HG03280 (cell line): Measurements from ENCODE around the gene ZFYVE9.
"Not testable (repeated sequence)": the region's sequence is repeated elsewhere in the genome, so short reads cannot be mapped to it uniquely, and the experiment has no call there.

Experiments
- ATAC-seq: cut with Tn5 transposase; IDR thresholded peaks from one replicate; pipeline ENCODE4 v1.9.1; 2021; ENCODE audit warnings: mild to moderate bottlenecking, moderate library complexity; ENCODE audit not compliant: unreplicated experiment

Gene ZFYVE9

GRCh38 chr1:52365071-52365745 is 223.3 kb downstream of the ZFYVE9 start:
- ATAC-seq = no peak

DNA sequence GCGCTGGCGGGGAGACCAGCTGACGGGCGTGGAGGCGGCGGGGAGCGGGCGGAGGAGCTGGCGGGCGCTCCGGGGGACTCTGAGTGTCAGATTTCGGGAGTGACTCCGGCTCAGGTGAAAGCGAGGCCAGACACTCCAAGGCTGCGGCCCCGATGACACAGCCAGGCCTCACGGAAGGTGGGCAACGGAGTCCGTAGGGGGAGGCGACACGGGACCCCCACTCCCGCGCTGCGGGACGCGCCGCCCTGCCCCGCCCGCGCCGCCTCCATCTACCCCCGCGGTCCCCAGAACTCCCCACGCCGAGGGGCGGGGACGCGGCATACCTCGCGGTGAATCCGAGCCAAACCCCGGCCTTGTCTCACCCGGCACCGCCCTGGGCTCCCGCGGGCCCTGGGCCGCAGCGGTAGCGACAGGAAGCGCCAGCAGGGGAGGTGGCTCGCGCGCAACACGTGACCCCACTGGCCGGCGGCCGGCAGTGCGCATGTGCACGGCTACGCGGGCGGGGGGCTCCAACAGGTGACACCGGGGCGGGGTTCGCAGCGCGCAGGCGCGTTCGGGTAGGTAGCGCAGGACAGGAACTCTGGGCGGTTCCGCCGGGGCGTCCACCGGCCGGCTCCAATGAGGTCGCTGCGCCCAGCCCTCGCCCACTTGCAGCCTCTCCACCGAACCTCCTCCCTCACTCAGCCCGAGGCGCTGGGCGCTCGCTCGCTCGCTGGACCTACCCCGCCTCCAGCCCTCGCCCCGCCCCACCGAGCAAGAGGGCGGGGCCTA is 224.0 kb downstream of the ZFYVE9 start, which contains the start of gene CC2D1B:
Gene CC2D1B, minus strand, starts transcription at position 460 of the 771 bp plus-strand sequence. CDS start 1,585 bp downstream, outside the sequence.
- ATAC-seq = peak; percentile 89

DNA sequence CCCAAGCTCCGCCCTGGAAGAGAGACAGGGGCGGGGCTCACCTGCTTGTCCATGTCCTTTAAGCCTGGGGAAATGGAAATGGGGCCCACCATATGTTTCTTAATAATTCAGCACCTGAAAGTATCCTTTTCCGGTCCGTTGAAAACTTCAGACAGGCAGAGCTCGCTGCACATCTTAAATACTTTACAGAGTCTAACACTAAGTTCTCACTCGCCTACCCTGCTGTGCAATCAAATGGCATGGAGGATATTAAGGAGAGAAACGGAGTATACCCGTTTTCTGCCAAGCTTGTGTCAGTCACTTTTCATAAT is 224.6 kb downstream of the ZFYVE9 start:
- ATAC-seq = no peak

GRCh38 chr1:52367272-52367671 is 225.4 kb downstream of the ZFYVE9 start:
- ATAC-seq = no peak

DNA sequence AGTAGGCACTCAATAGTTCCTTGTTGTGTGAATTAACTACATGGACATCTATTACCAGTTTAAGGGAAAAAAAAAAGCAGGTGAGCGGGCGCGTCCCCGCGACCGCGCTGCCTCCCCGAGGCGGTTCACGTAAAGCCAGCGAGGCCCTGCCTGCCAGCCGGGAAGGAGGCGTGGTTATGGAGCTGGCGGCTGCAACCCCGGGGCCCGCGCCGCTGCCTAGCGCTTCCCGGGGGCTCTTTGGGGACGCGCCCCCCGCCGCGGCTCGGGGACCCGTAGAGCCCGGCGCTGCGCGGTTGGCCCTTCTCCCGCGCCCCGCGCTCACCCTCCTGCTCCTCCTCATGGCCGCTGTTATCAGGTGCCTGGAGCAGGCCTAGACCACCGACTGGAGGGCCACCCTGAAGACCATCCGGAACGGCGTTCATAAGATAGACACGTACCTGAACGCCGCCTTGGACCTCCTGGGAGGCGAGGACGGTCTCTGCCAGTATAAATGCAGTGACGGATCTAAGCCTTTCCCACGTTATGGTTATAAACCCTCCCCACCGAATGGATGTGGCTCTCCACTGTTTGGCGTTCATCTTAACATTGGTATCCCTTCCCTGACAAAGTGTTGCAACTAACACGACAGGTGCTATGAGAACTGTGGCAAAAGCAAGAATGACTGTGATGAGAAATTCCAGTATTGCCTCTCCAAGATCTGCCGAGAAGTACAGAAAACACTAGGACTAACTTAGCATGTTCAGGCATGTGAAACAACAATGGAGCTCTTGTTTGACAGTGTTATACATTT is 226.7 kb downstream of the ZFYVE9 start:
- no peak for ATAC-seq

GRCh38 chr1:52369851-52370250 is 228.0 kb downstream of the ZFYVE9 start:
- ATAC-seq = not testable (repeated sequence)

GRCh38 chr1:52385376-52385775 is 243.5 kb downstream of the ZFYVE9 start:
- no peak for ATAC-seq

- ATAC-seq = no peak
Measured at GRCh38 chr1:52386458-52386857, 244.6 kb downstream of the ZFYVE9 start.

GRCh38 chr1:52393174-52393573 is 251.3 kb downstream of the ZFYVE9 start:
- ATAC-seq = no peak
